PC-3 (cell line): ENCODE data around the gene FSTL4. TPM values are rescaled to one million over a fixed set of nuclear protein-coding genes. Genes with fewer than 3 reads are reported as not detected.

Experiments used
- ATAC-seq: fragments of 200-7000 bp; cut with Tn5 transposase; 2 replicates; pipeline ENCODE4 v1.9.1; 2020; ENCODE audit warnings: mild to moderate bottlenecking, moderate library complexity
- BruUV-seq: library from RNA; stranded (reverse); fragments of 400-500 nt; replicated peaks from 2 replicates; lab custom pipeline; 2021; lab: Mats Ljungman, UMichigan
- CTCF ChIA-PET: fragments of 300-600 bp; sonication (Branson Sonifier 250); formaldehyde crosslinking; loops from one replicate; lab custom pipeline; 2022; ENCODE audit warnings: antibody characterized with exemption; lab: Charles Lee
- POLR2A ChIA-PET: fragments of 300-600 bp; sonication (Branson Sonifier 250); formaldehyde crosslinking; loops from one replicate; lab custom pipeline; 2022; ENCODE audit warnings: antibody characterized with exemption; ENCODE audit not compliant: unreplicated experiment; lab: Charles Lee
- DNase-seq: peaks from one replicate; pipeline ENCODE4 v3.0.0-alpha.2; 2015
- H2AFZ ChIP-seq: fragments of 300-600 bp; sonication (generic); 2 replicates; pipeline ENCODE4 v1.6.0; 2016; ENCODE audit warnings: antibody characterized with exemption, low read length
- H3F3A ChIP-seq: fragments of 300-600 bp; sonication (generic); one replicate; pipeline ENCODE4 v1.6.0; 2017; ENCODE audit warnings: antibody characterized with exemption, low read length, control low read depth, mild to moderate bottlenecking; ENCODE audit not compliant: unreplicated experiment
- H3K27ac ChIP-seq: fragments of 300-600 bp; sonication (generic); 2 replicates; pipeline ENCODE4 v1.5.1; 2016; ENCODE audit warnings: mild to moderate bottlenecking, low read length
- H3K27me3 ChIP-seq: fragments of 300-600 bp; sonication (generic); 2 replicates; pipeline ENCODE4 v1.6.1; 2016; ENCODE audit warnings: low read length, mixed read lengths
- H3K36me3 ChIP-seq: fragments of 300-600 bp; sonication (generic); 2 replicates; pipeline ENCODE4 v1.6.1; 2016; ENCODE audit warnings: low read depth, mixed run types, low read length, mixed read lengths
- H3K4me1 ChIP-seq: fragments of 300-600 bp; sonication (generic); 2 replicates; pipeline ENCODE4 v1.5.1; 2016; ENCODE audit warnings: low read length; ENCODE audit not compliant: insufficient read depth
- H3K4me2 ChIP-seq: fragments of 300-600 bp; sonication (generic); 2 replicates; pipeline ENCODE4 v1.6.0; 2016; ENCODE audit warnings: low read length
- H3K4me3 ChIP-seq: fragments of 300-600 bp; sonication (generic); 2 replicates; pipeline ENCODE4 v1.5.1; 2016; ENCODE audit warnings: mild to moderate bottlenecking, low read length, mixed read lengths
- H3K79me2 ChIP-seq: fragments of 300-600 bp; sonication (generic); 2 replicates; pipeline ENCODE4 v1.6.1; 2017; ENCODE audit warnings: low read length, mixed read lengths
- H3K9ac ChIP-seq: fragments of 300-600 bp; sonication (generic); 2 replicates; pipeline ENCODE4 v1.6.0; 2016; ENCODE audit warnings: mild to moderate bottlenecking, low read length
- H3K9me2 ChIP-seq: fragments of 300-600 bp; sonication (generic); replicated peaks from 2 replicates; pipeline ENCODE4 v1.6.1; 2016; ENCODE audit warnings: mixed run types, low read length, mixed read lengths
- H3K9me3 ChIP-seq: fragments of 300-600 bp; sonication (generic); 2 replicates; pipeline ENCODE4 v1.6.1; 2016; ENCODE audit warnings: low read length, mixed read lengths
- H4K20me1 ChIP-seq: fragments of 300-600 bp; sonication (generic); 2 replicates; pipeline ENCODE4 v1.6.1; 2016; ENCODE audit warnings: low read length, mixed read lengths
- EZH2 ChIP-seq: fragments of 300-600 bp; sonication (generic); IDR thresholded peaks from one replicate; pipeline ENCODE4 v1.6.1; 2017; ENCODE audit warnings: antibody characterized with exemption, mild to moderate bottlenecking, low read length; ENCODE audit not compliant: unreplicated experiment
- EZH2phosphoT487 ChIP-seq: fragments of 300-600 bp; sonication (generic); IDR thresholded peaks from 2 replicates; pipeline ENCODE4 v1.6.1; 2018; ENCODE audit warnings: mild to moderate bottlenecking, antibody characterized with exemption, low read length, borderline replicate concordance
- intact Hi-C: fragments of 100-400 bp; cut with micrococcal nuclease; formaldehyde crosslinking; loops from 2 replicates; pipeline ENCODE4 v1.9.0; 2023
- total RNA-seq: library from RNA; depleted of rRNA; stranded (reverse); fragments of >200 nt; gene quantifications from 2 replicates; pipeline ENCODE4 v1.2.3, GENCODE V29; 2014
- TF ChIP-seq, protein P1 (sequence below): fragments of 300-600 bp; sonication (generic); conservative IDR thresholded peaks from 2 replicates; pipeline ENCODE4 v1.5.1; 2017; ENCODE audit warnings: antibody characterized with exemption, low read depth, mild to moderate bottlenecking, low read length

Gene FSTL4
- total RNA-seq, 1 experiment from 2014 or later = 4.2 TPM

DNA sequence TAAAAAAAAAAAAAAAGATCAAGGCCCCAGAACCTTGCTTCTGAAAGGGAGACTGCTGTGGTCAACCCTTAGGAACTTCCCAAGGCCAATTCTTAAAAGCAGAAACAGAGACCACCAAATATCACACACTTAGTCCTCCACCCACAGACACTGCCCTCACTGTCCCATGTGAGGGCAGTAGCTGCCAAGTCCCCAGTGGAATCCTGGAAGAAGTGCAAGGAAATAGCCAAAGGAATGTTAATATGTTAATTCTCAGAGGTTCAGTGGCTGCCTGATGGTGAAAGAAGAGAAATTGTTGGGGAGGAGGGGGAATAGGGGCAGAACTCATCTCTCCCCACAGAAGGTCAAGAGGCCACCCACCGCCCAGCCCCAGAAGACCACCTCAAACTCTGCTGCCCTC, 23.1 kb downstream of the FSTL4 start:
- H3F3A ChIP-seq = no peaks in the 10 kb centered on the region
- H3K4me2 ChIP-seq = no peak overlapping the region
- TF ChIP-seq, protein P1, sequence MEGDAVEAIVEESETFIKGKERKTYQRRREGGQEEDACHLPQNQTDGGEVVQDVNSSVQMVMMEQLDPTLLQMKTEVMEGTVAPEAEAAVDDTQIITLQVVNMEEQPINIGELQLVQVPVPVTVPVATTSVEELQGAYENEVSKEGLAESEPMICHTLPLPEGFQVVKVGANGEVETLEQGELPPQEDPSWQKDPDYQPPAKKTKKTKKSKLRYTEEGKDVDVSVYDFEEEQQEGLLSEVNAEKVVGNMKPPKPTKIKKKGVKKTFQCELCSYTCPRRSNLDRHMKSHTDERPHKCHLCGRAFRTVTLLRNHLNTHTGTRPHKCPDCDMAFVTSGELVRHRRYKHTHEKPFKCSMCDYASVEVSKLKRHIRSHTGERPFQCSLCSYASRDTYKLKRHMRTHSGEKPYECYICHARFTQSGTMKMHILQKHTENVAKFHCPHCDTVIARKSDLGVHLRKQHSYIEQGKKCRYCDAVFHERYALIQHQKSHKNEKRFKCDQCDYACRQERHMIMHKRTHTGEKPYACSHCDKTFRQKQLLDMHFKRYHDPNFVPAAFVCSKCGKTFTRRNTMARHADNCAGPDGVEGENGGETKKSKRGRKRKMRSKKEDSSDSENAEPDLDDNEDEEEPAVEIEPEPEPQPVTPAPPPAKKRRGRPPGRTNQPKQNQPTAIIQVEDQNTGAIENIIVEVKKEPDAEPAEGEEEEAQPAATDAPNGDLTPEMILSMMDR = peak; percentile 36
- TF ChIP-seq EZH2 = no peak
- ATAC-seq = no peak; the same call in 1 of the 2 replicates
- CTCF ChIA-PET = no interaction called here
- no peaks in the 10 kb centered on the region for H3K9me3 ChIP-seq
- H3K79me2 ChIP-seq = no peaks in the 10 kb centered on the region
- H3K27me3 ChIP-seq = no peaks in the 10 kb centered on the region
- no peaks in the 10 kb centered on the region for H3K9me2 ChIP-seq
- no peaks in the 10 kb centered on the region for H3K36me3 ChIP-seq
- no peak overlapping the region for H3K4me3 ChIP-seq
- peak; percentile 30 for DNase-seq
- POLR2A ChIA-PET = no interaction called here
- no peak overlapping the region for H3K27ac ChIP-seq
- intact Hi-C loops = no loop called here
- H2AFZ ChIP-seq = no peak overlapping the region
- H4K20me1 ChIP-seq = no peaks in the 10 kb centered on the region
- BruUV-seq = no TSS peak
- H3K9ac ChIP-seq = no peak overlapping the region
- H3K4me1 ChIP-seq = no peaks in the 10 kb centered on the region

DNA sequence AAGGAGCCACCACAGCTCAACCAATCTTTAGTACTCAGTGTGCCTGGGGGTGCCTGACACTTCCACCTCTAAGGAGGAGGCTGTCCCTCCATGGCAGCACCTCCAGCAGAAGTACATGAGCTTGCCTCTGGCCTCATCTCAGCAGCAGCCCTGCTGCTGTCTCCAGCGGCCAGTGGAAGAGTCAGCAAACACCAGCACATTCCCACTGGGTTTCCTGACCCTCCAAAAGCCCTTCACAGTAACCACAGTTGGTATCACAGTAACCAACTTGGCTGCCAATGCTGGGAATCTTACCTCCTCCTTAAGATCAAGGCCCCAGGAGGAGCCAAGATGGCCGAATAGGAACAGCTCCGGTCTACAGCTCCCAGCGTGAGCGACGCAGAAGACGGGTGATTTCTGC, 29.4 kb downstream of the FSTL4 start:
- Histone ChIP-seq H3K4me2 (no peak overlapping the region), H3K4me1 (no peaks in the 10 kb centered on the region), H3K36me3 (no peaks in the 10 kb centered on the region), H3K9me2 (no peaks in the 10 kb centered on the region), H3K4me3 (no peak overlapping the region), H3K79me2 (no peaks in the 10 kb centered on the region), H3K9ac (no peak overlapping the region), H2AFZ (no peak overlapping the region), H3K27ac (no peak overlapping the region), H4K20me1 (no peaks in the 10 kb centered on the region), H3K9me3 (no peaks in the 10 kb centered on the region), H3K27me3 (no peaks in the 10 kb centered on the region), H3F3A (no peaks in the 10 kb centered on the region)
- TF ChIP-seq EZH2 (no peak), EZH2phosphoT487 (no peak)
- TF ChIP-seq, protein P1 = no peak
- intact Hi-C loops = no loop called here
- CTCF ChIA-PET = no interaction called here
- ATAC-seq = no peak
- no peak for DNase-seq
- POLR2A ChIA-PET = no interaction called here
- no TSS peak for BruUV-seq

DNA sequence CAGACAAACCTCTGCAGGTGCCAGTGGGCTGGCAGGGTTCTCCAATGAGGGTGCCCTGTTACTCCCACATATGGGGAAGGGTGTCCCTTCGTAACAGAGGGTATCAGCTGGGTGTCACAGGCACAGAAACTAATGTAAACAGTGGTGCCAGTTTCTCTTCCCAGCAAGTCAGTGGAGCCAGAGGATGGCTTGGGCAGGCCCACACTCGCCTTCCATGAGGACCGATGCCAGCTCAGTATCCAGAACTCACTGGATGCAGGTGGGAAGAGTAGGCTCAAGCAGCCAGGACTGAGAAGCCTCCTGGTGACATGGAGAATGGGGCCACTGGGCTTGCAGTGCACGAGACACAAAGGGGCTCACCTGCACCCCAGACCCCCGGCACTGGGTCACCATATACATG, 30.4 kb downstream of the FSTL4 start:
- Histone ChIP-seq H3K27ac (no peak overlapping the region), H3K4me1 (no peaks in the 10 kb centered on the region), H3K27me3 (no peaks in the 10 kb centered on the region), H3K79me2 (no peaks in the 10 kb centered on the region), H2AFZ (no peak overlapping the region), H4K20me1 (no peaks in the 10 kb centered on the region), H3F3A (no peaks in the 10 kb centered on the region), H3K9me2 (no peaks in the 10 kb centered on the region), H3K4me2 (no peak overlapping the region), H3K4me3 (no peak overlapping the region), H3K9me3 (no peaks in the 10 kb centered on the region), H3K36me3 (no peaks in the 10 kb centered on the region), H3K9ac (no peak overlapping the region)
- intact Hi-C loops = no loop called here
- ChIA-PET CTCF (no interaction called here), POLR2A (no interaction called here)
- TF ChIP-seq EZH2phosphoT487 = no peak
- TF ChIP-seq, protein P1 = no peak
- no peak for TF ChIP-seq EZH2
- DNase-seq (no peak), ATAC-seq (no peak)
- BruUV-seq = no TSS peak
